HG03064 (cell line): ENCODE data around the gene NCOA1.
"Not testable (repeated sequence)": the region's sequence is repeated elsewhere in the genome, so short reads cannot be mapped to it uniquely, and the experiment has no call there.

Source experiments
- ATAC-seq: cut with Tn5 transposase; IDR thresholded peaks from one replicate; pipeline ENCODE4 v1.9.1; 2021; ENCODE audit warnings: low read depth; ENCODE audit not compliant: unreplicated experiment

Gene NCOA1

GRCh38 chr2:24676493-24676892 lies 185.4 kb downstream of the NCOA1 start:
- no peak for ATAC-seq

GRCh38 chr2:24678066-24678465 lies 187.0 kb downstream of the NCOA1 start:
- ATAC-seq: not testable (repeated sequence)

GRCh38 chr2:24680196-24680595 lies 189.1 kb downstream of the NCOA1 start:
- ATAC-seq: no peak

- ATAC-seq: no peak
Observed at GRCh38 chr2:24682304-24682703, 191.2 kb downstream of the NCOA1 start.

- ATAC-seq: no peak
Observed at GRCh38 chr2:24683408-24683807, 192.4 kb downstream of the NCOA1 start.

GRCh38 chr2:24690524-24690923 lies 199.5 kb downstream of the NCOA1 start:
- ATAC-seq: no peak

- no peak for ATAC-seq
Observed at GRCh38 chr2:24691806-24692205, 200.8 kb downstream of the NCOA1 start.

GRCh38 chr2:24697792-24698191 lies 206.7 kb downstream of the NCOA1 start:
- ATAC-seq: no peak

- ATAC-seq: no peak
Observed at GRCh38 chr2:24702800-24703199, 211.7 kb downstream of the NCOA1 start.

- ATAC-seq: no peak
Observed at GRCh38 chr2:24704692-24705091, 213.6 kb downstream of the NCOA1 start.

GRCh38 chr2:24707143-24707542 lies 216.1 kb downstream of the NCOA1 start:
- ATAC-seq: no peak

GRCh38 chr2:24708537-24709152 lies 217.6 kb downstream of the NCOA1 start:
- ATAC-seq: no peak

GRCh38 chr2:24710806-24711205 lies 219.8 kb downstream of the NCOA1 start:
- no peak for ATAC-seq

GRCh38 chr2:24711865-24712264 lies 220.8 kb downstream of the NCOA1 start:
- no peak for ATAC-seq

- no peak for ATAC-seq
Observed at GRCh38 chr2:24712296-24712695, 221.2 kb downstream of the NCOA1 start.

- no peak for ATAC-seq
Observed at GRCh38 chr2:24717263-24717951, 226.4 kb downstream of the NCOA1 start.

- peak; percentile 70 for ATAC-seq
Observed at GRCh38 chr2:24720310-24720709, 229.3 kb downstream of the NCOA1 start.

GRCh38 chr2:24721470-24721869 lies 230.4 kb downstream of the NCOA1 start:
- ATAC-seq: no peak

- ATAC-seq: no peak
Observed at GRCh38 chr2:24722141-24722790, 231.2 kb downstream of the NCOA1 start.

GRCh38 chr2:24723191-24723590 lies 232.1 kb downstream of the NCOA1 start:
- no peak for ATAC-seq

GRCh38 chr2:24723665-24724064 lies 232.6 kb downstream of the NCOA1 start:
- no peak for ATAC-seq
